HG02610 (cell line): ENCODE results near the gene MAST4.

ENCODE experiments used
- ATAC-seq: cut with Tn5 transposase; IDR thresholded peaks from one replicate; pipeline ENCODE4 v1.9.1; 2021; ENCODE audit warnings: mild to moderate bottlenecking, moderate library complexity; ENCODE audit not compliant: unreplicated experiment

The MAST4 gene

GRCh38 chr5:67059744-67060490 is 463.7 kb downstream of the MAST4 start:
- no peak for ATAC-seq

GRCh38 chr5:67061511-67061910 is 465.3 kb downstream of the MAST4 start:
- ATAC-seq = no peak

GRCh38 chr5:67063055-67063454 is 466.9 kb downstream of the MAST4 start:
- ATAC-seq = no peak

- ATAC-seq = no peak
These were observed 467.6 kb downstream of the MAST4 start for GRCh38 chr5:67063791-67064190.

GRCh38 chr5:67065237-67065636 is 469.0 kb downstream of the MAST4 start:
- ATAC-seq = no peak

- no peak for ATAC-seq
These were observed 469.5 kb downstream of the MAST4 start for GRCh38 chr5:67065696-67066095.

GRCh38 chr5:67066815-67067214 is 470.6 kb downstream of the MAST4 start:
- no peak for ATAC-seq

- no peak for ATAC-seq
These were observed 477.0 kb downstream of the MAST4 start for GRCh38 chr5:67073045-67073680.

GRCh38 chr5:67077296-67077695 is 481.1 kb downstream of the MAST4 start:
- ATAC-seq = no peak

- ATAC-seq = no peak
These were observed 485.1 kb downstream of the MAST4 start for GRCh38 chr5:67081261-67081660.

GRCh38 chr5:67082941-67083340 is 486.7 kb downstream of the MAST4 start:
- no peak for ATAC-seq

- no peak for ATAC-seq
These were observed 489.4 kb downstream of the MAST4 start for GRCh38 chr5:67085616-67086015.

- ATAC-seq = no peak
These were observed 493.1 kb downstream of the MAST4 start for GRCh38 chr5:67089200-67089725.

- ATAC-seq = no peak
These were observed 493.8 kb downstream of the MAST4 start for GRCh38 chr5:67090040-67090439.

GRCh38 chr5:67090593-67090992 is 494.4 kb downstream of the MAST4 start:
- ATAC-seq = no peak

- ATAC-seq = no peak
These were observed 496.3 kb downstream of the MAST4 start for GRCh38 chr5:67092535-67092934.

GRCh38 chr5:67093279-67093678 is 497.1 kb downstream of the MAST4 start:
- ATAC-seq = no peak

- no peak for ATAC-seq
These were observed 498.5 kb downstream of the MAST4 start for GRCh38 chr5:67094476-67095300.

- ATAC-seq = no peak
These were observed 499.4 kb downstream of the MAST4 start for GRCh38 chr5:67095346-67096171.

- ATAC-seq = no peak
These were observed 502.5 kb downstream of the MAST4 start for GRCh38 chr5:67098656-67099055.

GRCh38 chr5:67100301-67100700 is 504.1 kb downstream of the MAST4 start:
- no peak for ATAC-seq
